ELF-1 (cell line): Measurements from ENCODE around the gene MED15.

Source experiments
- DNase-seq: peaks from one replicate; pipeline ENCODE4 v3.0.0-alpha.2; 2016; ENCODE audit warnings: low read depth, low spot score

MED15 gene

GRCh38 chr22:20569059-20570058 is 61.9 kb downstream of the MED15 start:
- no peak for DNase-seq

- no peak for DNase-seq
These were observed 63.7 kb downstream of the MED15 start for GRCh38 chr22:20571078-20571503.

- no peak for DNase-seq
These were observed 64.2 kb downstream of the MED15 start for GRCh38 chr22:20571531-20572007.

GRCh38 chr22:20572132-20572802 is 64.9 kb downstream of the MED15 start:
- DNase-seq: no peak

- no peak for DNase-seq
These were observed 65.9 kb downstream of the MED15 start for GRCh38 chr22:20573176-20573832.

- no peak for DNase-seq
These were observed 66.6 kb downstream of the MED15 start for GRCh38 chr22:20573833-20574615.

- no peak for DNase-seq
These were observed 67.5 kb downstream of the MED15 start for GRCh38 chr22:20574920-20575353.

GRCh38 chr22:20575724-20576444 is 68.5 kb downstream of the MED15 start:
- DNase-seq: no peak

GRCh38 chr22:20576445-20576816 is 69.0 kb downstream of the MED15 start:
- no peak for DNase-seq

GRCh38 chr22:20577045-20577444 is 69.6 kb downstream of the MED15 start:
- DNase-seq: no peak

- DNase-seq: no peak
These were observed 70.2 kb downstream of the MED15 start for GRCh38 chr22:20577549-20577975.

- DNase-seq: no peak
These were observed 70.8 kb downstream of the MED15 start for GRCh38 chr22:20578192-20578591.

- no peak for DNase-seq
These were observed 71.3 kb downstream of the MED15 start for GRCh38 chr22:20578707-20579106.

GRCh38 chr22:20579273-20580120 is 72.1 kb downstream of the MED15 start:
- DNase-seq: no peak

- DNase-seq: no peak
These were observed 72.8 kb downstream of the MED15 start for GRCh38 chr22:20580179-20580578.

GRCh38 chr22:20580611-20581502 is 73.4 kb downstream of the MED15 start:
- no peak for DNase-seq

- DNase-seq: no peak
These were observed 74.2 kb downstream of the MED15 start for GRCh38 chr22:20581503-20582170.

- no peak for DNase-seq
These were observed 74.7 kb downstream of the MED15 start for GRCh38 chr22:20582171-20582511.
